Measurements from ENCODE around the gene LSM2.
"Not testable (repeated sequence)": the region's sequence is repeated elsewhere in the genome, so short reads cannot be mapped to it uniquely, and the experiment has no call there.

The LSM2 gene

DNA sequence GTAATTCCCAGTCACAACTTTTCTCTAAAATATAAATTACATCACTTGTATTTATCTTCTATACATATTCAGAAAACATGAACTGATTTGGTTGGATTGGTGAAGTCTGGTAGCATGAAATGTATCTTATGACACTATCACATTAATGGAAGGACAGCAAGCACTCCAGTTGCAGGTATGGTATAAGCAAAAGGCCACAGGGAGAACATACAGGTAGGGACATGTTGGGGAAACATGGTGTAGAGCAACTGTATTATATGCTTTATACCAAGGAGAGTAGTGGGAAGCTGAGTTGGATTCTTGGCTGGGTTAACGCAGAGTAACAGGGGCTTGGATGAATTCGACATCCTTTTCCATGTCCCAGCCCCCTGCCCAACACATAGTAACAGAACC is 9.8 kb downstream of the LSM2 start:
- DNase-seq = no peak

- peak; percentile 42 for DNase-seq
Measured at GRCh38 chr6:31795616-31796298, 11.0 kb downstream of the LSM2 start, which contains the start of gene VARS1. Gene VARS1, minus strand, starts transcription at chr6:31795752. Its CDS starts 535 bp downstream, at chr6:31795217.

DNA sequence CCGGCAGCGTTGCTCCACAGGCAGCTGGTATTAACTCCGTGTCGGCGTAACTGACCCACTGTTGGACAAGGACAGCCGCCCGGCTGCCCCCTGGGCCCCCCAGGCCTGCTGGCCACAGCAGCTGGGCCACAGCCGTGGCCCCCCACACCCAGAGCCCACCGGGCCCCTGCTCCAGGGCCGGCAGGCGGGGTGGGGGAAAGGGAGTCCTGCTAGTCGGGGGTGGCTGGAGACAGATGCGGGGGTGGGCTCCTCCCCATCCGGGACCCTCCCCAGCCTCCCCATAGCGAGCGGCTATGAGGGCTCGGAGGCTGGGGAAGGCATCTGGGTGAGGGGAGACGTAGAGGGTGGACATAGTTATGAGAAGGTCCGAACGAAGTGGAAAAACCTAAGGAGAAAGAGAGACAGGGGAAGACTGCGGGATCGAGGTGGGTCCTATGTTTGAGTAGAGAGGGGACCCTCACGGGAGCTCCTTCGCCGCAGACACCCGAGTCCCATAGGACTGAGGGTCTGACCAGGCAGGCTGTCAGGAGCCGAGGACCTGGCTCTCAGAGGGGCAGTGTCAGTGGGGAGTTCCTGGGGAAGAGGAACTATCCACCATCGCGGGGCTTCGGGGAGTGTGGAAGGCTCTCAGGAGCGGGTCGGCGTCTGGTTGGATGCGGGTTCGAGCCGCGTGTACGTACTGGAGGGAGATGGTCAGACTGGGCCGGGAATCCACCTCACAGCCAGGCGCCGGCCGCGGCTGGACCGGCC is 11.7 kb downstream of the LSM2 start:
- DNase-seq = no peak

- no peak for DNase-seq
Measured at GRCh38 chr6:31794294-31794865, 12.4 kb downstream of the LSM2 start.

DNA sequence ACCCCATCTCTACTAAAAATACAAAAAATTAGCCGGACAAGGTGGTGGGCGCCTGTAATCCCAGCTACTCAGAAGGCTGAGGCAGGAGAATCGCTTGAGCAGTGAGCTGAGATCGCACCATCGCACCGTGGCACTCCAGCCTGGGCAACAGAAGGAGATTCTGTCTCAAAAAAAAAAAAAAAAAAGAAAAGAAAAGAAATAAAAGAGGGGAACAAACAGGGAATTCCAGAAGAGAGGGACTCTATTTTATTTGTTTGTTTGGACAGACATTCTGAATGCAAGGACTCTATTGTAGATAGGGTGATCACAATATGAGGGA is 12.9 kb downstream of the LSM2 start:
- DNase-seq = not testable (repeated sequence)

DNA sequence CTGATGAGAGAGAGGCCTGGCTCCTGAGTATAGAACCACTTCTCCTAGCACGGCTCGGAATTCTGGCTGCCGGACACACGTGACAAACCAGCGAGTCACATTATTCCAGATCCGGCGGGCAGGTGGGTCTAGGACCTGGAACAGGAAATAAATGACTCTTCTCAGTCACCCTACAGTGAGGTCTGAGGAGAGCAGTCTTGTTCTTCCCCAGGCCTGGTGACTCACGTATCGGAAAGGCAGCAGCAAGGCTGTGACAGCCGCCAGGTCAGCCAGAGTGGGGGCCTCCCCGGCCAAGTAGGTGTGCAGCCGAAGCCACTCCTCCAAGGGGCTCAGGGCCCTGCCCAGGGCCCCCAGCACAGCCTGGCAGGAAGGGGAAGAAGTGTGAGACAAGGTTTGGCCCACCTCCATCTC is 14.0 kb downstream of the LSM2 start:
- DNase-seq = no peak

DNA sequence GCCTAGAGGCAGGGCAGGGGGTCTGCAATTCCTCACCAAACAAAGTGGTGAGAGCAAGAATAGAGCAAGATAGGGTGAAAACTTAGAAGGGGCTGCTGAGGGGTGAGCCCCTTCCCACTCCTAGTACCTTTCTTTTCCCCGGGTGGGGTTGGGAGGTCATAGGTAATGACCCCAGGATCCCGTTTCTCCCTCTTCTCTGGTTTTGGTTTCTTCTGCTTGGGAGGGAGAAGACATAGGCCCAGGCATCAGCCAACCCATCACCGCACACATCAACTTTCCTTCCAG is 14.7 kb downstream of the LSM2 start:
- no peak for DNase-seq

DNA sequence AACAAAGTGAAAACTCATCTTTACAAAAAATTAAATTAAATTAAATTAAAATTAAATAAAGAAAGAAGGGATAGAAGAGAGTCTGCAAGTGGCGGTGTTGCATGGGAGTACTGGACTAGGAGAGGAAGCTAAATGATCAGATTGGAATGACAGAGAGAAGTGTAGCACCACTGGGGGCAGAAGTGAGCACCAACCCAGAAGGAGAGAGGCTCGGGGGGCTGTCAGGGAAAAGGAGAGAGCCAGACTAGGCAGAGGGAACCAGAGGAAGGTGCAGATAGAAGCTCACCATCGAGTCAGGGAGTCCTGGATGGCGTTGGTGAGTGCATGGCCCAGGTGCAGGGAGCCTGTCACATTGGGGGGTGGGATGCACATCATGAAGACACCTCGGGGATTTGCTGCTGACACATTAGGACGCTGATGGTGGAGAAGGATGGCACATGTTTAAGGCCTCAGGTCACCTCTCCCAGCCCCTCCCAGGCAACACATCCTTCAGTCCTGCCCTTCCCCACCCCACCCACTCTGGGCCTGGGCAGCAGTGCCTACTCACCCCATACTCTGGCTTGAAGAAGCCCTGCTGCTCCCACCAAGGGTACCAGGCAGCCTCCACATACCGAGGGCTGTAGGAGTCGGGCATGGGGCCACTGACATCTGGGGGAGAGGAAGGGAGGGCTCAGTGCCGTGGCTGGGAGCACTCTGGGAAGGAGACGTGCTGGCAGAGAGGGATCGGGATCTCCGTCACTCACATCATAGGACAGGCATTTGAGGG is 15.3 kb downstream of the LSM2 start:
- DNase-seq = no peak

- no peak for DNase-seq
Measured at GRCh38 chr6:31785475-31785874, 21.3 kb downstream of the LSM2 start.

- no peak for DNase-seq
Measured at GRCh38 chr6:31784098-31784925, 22.5 kb downstream of the LSM2 start.

GRCh38 chr6:31782126-31782855 is 24.5 kb downstream of the LSM2 start:
- DNase-seq = no peak

GRCh38 chr6:31781244-31782125 is 25.3 kb downstream of the LSM2 start:
- DNase-seq = no peak

DNA sequence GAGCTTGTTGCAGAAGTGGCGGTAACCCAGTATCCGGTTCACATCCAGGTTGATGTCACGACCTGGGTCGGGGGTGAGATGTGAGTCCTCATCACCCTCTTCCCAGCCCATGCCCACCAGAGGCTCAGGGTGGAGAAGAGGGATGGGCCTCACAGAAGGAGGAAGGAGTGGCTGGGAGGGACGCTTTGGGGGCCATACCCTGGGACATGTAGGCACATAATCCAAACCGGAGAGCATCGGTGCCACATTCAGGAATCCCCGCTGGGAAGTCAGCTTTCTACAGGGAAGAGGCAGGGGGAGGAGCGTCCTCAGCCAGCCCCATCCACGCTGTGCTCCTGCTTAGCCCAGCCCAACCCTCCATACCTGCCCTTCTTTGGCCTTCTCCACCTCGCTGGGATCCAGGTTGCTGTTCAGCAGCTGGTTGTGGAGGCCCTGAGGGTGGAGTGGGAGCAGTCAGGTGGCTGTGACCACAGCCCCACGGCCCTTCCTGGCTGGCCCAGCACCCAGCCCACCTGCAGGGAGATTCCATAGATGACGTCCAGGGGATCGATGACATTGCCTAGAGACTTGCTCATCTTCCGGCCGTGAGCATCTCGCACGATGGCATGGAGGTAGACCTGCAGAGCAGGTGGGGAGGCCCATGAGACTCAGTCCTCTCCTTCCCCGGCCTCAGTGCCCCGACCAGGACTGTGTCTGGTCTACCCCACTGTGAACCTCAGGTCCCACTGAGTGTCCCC is 26.1 kb downstream of the LSM2 start:
- DNase-seq = no peak

GRCh38 chr6:31779908-31780307 is 26.9 kb downstream of the LSM2 start:
- DNase-seq = no peak

DNA sequence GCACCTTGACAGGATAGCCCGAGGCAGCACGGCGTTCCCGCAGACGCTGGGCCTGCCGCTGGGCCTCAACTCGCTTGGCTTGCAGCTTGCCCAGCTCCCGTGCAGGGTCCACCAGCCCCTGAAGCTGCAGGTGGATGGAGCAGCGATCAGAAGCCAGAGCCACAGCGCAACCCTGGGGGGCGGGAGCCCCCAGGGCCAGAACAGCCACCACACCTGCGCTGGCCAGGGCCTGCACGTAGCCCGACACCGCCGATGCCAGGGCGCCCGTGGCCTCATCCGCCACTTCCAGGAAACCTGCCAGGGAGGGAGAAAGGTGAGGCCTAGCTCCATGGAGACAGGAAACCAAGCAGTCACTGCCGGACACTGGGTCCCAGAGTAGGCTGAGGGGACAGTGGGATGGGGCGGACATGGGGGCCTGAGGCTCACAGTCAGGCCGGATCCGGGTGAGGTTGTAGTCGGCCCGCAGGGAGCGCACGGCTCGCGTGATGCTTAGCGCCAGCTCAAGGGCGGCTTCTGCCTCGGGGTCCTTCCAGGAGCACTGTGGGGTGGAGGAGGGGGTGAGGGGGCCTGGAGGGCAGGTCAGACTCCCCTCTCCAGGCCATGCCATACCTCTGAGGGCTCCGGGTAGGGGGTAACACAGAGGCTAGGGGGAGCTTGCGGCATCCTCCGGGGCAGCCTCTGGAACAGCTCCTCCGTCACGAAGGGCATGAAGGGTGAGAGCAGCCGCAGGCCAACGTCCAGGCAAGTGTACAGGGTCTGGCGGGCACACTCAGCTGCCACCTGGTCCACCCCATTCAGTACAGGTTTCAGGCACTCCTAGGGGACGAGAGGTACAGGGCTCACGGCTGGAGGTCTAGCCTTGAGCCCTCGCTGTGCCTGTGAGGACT is 27.5 kb downstream of the LSM2 start:
- no peak for DNase-seq

DNA sequence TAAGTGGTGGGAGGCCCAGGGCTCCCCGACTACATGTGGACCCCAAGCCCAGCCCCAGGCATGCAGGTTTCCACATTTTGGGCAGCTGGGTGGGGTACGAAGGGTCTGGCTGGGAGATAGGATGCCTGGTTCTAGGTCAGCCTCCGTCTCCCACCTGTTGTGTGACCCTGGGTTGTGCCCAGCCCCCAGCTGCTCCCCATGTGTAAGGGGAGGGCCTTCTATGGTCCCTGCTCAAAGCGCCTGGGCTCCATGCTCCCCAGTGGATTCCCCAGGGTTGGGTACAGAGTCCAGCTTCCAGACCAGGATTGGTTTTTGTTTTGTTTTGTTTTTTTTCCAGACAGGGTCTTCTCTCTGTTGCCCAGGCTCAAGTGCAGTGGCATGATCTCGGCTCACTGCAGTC is 28.6 kb downstream of the LSM2 start:
- no peak for DNase-seq

DNA sequence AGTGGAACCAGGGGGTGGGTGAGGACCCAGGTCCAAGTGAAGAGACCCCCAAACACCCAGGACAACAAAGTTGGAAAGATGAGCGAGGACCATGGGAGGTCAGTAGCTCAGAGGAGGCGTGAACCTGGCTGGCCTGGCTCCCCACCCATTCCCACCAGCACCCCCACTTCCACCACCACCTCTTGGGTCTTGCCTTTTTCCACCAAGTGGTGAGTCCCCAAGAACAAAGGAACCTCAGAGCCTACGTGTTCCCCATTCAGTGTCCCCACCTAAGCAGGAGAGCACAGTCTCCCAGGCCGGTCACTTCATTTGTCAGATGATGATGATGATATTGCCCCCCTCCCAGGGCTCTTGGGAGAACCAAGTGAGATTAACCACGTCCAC is 29.1 kb downstream of the LSM2 start:
- DNase-seq = no peak

DNA sequence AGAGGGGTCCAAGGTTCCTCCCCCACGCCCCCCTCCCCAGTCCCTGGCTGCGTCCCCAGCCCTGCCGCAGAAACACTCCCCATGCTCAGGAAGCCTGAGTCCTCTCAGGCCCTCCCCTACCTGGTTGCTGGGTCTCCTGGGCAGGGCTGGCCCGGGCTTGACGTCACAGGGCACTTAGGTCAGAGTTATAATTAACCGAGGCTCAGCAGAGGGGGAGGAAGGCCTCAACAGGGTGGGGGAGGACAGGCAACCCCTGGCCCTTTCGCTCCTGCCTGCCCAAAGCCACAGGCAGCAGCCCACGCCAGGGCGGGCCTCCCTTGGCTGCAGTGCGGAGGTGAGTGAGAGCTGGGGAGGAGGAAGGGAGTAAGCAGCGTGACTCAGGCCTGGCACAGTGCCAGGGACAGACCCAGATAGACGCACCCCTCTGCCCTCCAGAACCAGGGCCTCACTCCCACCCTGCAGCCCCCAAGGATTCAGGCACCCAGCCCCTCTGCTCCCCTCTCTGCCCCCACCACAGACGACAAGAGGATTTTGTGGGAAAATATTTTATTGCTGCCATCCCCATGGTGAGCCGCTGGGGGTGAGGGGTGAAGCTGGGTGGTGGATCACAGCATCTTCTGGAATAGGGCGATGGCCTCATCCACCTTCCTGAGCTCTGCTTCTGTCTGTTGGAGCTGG is 29.6 kb downstream of the LSM2 start, which contains the start of gene VWA7:
VWA7 (minus strand) TSS at position 340 of the 678 bp plus-strand sequence. CDS start 549 bp downstream, outside the sequence.
- peak; percentile 19 for DNase-seq
